NCI-H1694 (cell line): ENCODE results near the gene HOOK1.
"Not testable (repeated sequence)": the region's sequence is repeated elsewhere in the genome, so short reads cannot be mapped to it uniquely, and the experiment has no call there.

Source experiments
- DNase-seq: peaks from one replicate; lab custom pipeline; 2025; lab: John Stamatoyannopoulos, UW

The HOOK1 gene

DNA sequence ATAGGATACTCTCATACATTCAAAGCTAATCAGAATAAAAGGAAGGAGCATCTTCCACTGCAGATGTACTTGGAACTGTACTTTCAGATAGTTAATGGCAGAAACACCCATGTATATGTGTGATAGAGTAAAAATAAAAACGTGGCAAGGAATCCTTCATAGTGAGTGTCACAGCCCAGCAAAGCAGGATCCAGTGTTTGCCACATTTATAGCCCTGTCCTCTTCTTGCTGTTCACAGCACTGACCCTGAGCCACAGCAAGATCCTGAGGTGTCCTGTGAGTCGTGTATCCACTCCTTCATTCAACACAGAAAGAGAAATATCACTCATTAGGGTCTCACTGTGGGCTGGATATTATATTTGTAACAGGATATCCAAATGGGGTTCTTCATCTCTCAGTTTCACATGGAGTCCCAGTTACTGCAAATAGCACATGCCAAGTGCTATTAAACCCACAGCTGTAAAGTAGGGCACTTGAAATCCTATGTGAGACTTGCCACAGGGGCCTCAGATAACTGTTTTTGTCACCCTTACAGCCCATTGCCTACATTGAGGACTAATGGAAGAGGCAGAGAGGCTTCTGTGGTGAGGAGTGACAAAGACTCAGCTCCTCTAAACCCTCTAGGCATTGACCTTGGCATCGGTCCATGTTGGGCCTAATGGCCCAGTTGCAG lies 70.5 kb downstream of the HOOK1 start:
- no peak for DNase-seq

- DNase-seq = no peak
These were observed 78.4 kb downstream of the HOOK1 start for GRCh38 chr1:59892841-59893811.

- no peak for DNase-seq
These were observed 82.4 kb downstream of the HOOK1 start for GRCh38 chr1:59897165-59897564.

DNA sequence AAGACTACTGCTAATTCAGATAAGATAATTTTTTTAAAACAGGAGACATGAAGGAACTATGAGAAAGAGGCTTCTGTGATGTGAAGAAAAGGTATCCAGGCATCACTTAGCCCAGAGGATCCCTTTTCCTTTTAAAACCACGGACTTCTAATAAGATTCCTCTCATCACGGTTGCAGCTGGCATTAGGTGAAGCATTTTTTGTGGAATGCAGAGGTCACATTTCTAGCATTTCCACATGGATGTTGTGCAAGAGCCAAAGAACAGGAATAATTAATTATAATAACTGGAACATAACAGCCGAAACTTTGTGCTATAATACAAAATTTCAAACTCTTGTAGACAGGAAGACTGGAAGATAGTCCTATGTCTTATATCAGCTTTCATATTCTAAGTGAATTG lies 84.2 kb downstream of the HOOK1 start:
- DNase-seq = no peak

DNA sequence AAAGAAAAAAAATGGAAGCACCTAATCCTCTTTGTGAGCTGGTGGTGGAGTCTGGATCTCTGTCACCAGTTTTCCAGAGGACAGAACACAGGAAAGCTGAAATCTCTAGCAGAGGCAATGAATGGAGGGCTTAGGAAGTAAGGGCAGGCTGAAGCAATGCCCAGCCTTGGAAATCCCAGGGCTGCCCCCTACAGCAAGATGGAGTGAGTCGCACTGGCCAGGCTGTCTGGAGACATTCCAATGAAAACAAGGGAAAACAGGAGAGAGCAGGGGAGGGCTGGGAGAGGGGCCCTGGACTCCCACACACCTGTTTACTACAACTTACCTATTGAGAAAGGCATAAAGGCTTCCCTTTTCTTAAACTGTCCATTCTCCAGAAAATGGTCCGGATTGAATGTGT lies 85.9 kb downstream of the HOOK1 start:
- DNase-seq = no peak

DNA sequence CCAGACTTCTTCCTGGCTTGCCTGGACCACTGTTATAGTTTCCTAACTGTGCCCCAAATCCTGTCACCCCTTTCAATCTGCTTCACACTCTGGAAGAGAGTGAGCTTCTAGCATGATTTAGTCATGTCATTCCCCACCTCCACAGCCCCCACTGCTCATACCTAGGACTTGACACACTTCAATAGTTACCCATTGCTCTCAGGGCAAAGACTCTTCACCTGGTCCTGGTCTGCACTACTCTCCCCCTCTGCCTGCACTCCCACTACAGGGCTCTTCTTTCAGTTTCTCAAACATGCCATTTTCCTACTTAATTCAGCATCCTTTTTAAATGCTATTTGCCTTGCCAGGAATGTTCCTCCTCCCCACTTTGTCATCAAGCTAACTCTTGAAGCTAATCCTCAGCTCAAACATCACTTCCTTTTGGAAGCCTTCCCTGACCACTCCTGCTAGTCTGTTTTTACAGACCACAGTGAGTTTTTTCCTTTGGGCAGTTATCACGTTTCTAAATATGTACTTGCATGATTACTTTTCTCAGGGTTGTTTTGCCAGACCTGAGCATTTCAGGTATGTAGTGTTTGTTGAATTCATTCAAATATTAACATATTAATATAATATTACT lies 87.1 kb downstream of the HOOK1 start:
- DNase-seq = no peak

DNA sequence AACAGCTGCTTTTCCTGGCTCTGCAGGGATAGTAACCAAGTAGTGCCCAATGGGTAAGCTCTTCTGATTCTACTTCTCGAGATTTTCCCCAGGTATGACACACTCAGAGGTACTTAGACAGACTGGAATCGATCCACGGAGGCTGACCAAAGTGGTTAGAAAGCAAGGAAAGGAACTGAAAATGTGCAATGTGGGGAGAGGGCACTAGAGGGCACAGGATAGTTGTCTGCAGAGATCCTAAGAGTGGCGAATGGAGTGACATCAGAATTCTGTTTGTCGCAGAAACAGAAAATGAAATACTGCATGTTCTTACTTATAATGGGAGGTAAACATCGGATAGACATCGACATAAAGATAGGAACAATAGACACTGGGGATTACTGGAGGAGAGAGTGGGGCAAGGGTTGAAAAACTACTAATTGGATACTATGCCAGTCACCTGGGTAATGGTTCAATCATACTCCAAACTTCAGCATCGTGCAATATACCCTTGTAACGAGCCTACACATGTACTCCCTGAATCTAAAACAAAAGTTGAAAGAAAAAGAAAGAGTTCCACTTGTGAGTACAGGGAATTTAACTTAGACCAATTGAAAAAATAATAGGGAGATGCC lies 88.5 kb downstream of the HOOK1 start:
- DNase-seq = peak; percentile 49

DNA sequence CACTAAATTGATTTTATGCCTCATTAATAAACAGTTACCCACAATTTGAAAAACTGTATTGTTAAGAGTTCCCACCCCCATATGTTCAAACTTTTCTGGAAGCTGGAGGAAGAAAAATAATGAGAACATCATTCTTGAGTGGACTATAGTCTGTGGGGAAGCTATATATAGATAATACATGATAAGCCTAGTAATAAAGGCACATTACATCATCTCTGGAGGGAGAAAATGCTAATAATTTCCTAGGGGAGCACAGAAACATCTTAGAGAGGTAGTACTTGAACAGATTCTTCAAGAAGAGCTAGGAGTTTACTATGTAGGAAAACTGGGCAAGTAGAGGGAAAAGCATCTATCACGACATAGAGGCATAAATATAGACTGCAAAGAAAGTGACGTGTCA lies 92.2 kb downstream of the HOOK1 start:
- DNase-seq = no peak

- no peak for DNase-seq
These were observed 93.3 kb downstream of the HOOK1 start for GRCh38 chr1:59908084-59908483.

DNA sequence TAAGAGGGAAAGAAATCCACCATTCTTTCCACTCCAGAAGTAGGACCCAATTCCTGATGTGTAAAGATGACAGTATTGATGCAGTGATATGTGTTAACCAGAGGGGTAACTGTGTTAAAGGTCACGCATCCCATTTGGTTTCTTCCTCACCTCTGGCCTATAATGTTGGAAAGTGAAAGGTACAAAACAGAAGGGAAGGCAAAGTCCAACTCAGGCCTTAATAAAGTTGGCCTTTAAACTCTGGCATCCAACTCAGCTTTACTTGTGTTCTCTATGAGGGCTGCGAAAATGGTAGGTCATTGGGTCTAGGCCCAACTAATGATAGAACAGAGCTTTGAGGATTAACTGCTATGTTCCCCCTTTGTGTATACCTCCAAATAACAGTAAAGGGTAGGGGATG lies 93.9 kb downstream of the HOOK1 start:
- no peak for DNase-seq

DNA sequence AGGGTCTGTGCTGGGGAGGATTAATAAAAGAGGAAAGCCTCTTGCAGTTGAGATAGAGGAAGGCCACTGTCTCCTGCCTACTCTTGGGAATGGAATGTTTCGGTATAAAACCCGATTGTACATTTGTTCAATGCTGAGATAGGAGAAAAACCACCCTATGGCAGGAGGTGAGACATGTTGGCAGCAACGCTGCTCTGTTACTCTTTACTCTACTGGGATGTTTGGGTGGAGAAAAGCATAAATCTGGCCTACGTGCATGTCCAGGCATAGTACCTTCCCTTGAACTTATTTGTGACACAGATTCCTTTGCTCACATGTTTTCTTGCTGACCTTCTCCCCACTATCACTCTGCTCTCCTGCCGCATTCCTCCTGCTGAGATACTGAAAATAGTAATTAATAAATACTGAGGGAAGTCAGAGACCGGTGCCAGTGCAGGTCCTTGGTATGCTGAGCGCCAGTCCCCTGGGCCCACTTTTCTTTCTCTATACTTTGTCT lies 100.1 kb downstream of the HOOK1 start:
- not testable (repeated sequence) for DNase-seq

DNA sequence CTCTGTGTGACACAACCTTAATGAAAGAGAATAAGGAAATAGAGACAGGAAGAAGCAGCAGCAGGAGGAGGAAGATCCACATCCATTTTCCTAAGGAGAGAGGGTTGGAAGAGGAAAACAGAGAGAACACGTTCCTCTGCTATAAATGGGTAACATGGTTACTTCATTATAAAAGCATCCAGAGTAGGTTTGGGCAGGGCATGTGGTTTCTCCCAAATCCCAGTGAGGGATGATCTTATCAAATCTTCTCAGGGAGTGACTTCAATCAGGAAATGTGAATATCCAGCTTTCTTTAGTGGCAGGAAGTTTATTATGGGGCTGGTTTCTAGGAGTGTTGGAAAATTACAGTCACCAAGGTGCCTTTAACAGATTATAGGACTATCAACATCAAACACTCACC lies 100.8 kb downstream of the HOOK1 start:
- no peak for DNase-seq

- DNase-seq = no peak
These were observed 102.5 kb downstream of the HOOK1 start for GRCh38 chr1:59917026-59917784.

GRCh38 chr1:59917785-59918180 lies 103.0 kb downstream of the HOOK1 start:
- DNase-seq = no peak

GRCh38 chr1:59919746-59920145 lies 105.0 kb downstream of the HOOK1 start:
- no peak for DNase-seq

- DNase-seq = not testable (repeated sequence)
These were observed 106.6 kb downstream of the HOOK1 start for GRCh38 chr1:59921258-59921899.

GRCh38 chr1:59924653-59925052 lies 109.9 kb downstream of the HOOK1 start:
- DNase-seq = no peak
